ENCODE data around the gene CLEC2L. TPM values are rescaled to one million over a fixed set of nuclear protein-coding genes. Genes with fewer than 3 reads are reported as not detected.

Gene CLEC2L
- total and polyA plus RNA-seq, 2 experiments from 2014 or later = not detected

DNA sequence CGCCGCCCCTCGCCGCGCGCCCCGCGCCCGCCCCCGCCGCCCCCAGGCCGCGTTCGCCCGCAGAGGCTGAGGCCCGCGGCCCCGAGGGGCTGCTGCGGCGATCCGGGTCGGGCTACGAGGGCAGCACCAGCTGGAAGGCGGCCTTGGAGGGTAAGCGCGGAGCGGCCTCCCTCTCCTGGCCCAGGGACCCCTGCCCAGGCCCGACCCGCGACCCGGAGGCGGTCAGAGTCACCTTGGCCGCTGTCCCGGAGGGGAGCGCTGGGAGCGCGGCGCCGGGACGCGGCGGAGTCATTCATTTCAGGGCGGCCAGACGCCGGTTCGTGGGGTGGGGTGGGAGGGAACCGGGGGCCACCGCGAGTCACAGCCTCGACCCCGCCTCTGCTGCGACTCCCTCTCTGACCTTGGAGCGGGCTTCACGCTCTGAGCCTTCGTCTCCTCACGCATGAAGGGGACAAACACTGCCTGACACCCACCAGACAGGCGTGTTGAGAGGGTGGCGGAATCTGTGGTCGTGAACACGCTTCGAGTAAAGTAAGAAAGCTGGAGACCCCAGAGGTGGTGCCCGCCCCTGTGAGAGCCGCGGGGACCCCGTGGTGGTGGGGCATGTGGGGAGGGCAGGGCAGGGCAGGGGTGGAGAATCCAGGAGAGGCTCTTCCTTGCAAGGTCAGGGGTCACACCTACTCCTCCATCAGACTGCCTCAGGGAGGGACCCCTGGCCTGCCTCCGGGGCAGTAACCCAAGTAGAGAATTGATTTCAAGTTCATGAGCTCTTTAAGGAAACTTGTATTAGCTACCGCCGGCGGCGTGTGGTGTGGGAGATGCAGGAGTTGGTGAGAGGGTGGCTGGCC is 707 bp downstream of the CLEC2L start:
- H3K4me3 ChIP-seq = no peak overlapping the region
- TF ChIP-seq EZH2phosphoT487 (IDR thresholded peaks at IDR 0.05; ENCODE audit: low read depth, severe bottlenecking, unreplicated experiment) = no peak
- TF ChIP-seq, protein P1, sequence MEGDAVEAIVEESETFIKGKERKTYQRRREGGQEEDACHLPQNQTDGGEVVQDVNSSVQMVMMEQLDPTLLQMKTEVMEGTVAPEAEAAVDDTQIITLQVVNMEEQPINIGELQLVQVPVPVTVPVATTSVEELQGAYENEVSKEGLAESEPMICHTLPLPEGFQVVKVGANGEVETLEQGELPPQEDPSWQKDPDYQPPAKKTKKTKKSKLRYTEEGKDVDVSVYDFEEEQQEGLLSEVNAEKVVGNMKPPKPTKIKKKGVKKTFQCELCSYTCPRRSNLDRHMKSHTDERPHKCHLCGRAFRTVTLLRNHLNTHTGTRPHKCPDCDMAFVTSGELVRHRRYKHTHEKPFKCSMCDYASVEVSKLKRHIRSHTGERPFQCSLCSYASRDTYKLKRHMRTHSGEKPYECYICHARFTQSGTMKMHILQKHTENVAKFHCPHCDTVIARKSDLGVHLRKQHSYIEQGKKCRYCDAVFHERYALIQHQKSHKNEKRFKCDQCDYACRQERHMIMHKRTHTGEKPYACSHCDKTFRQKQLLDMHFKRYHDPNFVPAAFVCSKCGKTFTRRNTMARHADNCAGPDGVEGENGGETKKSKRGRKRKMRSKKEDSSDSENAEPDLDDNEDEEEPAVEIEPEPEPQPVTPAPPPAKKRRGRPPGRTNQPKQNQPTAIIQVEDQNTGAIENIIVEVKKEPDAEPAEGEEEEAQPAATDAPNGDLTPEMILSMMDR (IDR thresholded peaks at IDR 0.05; ENCODE audit: poor library complexity) = no peak
- no peak for TF ChIP-seq EZH2 (IDR thresholded peaks at IDR 0.05; ENCODE audit: borderline replicate concordance)
- no peaks in the 10 kb centered on the region for H3K9me2 ChIP-seq (replicated peaks; ENCODE audit: insufficient read depth)
- H3K27me3 ChIP-seq = peaks cover 42% of the 10 kb centered on the region
- DNase-seq (ENCODE audit: low spot score) = no peak
- no peaks in the 10 kb centered on the region for H3K9me3 ChIP-seq (ENCODE audit: low read depth)
- no peak overlapping the region for H3K27ac ChIP-seq
- WGBS (ENCODE audit: low lambda C conversion rate, missing lambda C conversion rate) = 41% methylated on average over 20 of the region's 70 CpGs
- H3K36me3 ChIP-seq (replicated peaks; ENCODE audit: insufficient read depth, low read depth) = no peaks in the 10 kb centered on the region
- H4K20me1 ChIP-seq (ENCODE audit: insufficient read depth, poor library complexity, severe bottlenecking) = no peaks in the 10 kb centered on the region
- no peak overlapping the region for H2AFZ ChIP-seq
- peak overlapping the region; percentile 74 for H3K4me2 ChIP-seq
- no peaks in the 10 kb centered on the region for H3K4me1 ChIP-seq (ENCODE audit: insufficient read depth)
- H3K79me2 ChIP-seq = no peaks in the 10 kb centered on the region

DNA sequence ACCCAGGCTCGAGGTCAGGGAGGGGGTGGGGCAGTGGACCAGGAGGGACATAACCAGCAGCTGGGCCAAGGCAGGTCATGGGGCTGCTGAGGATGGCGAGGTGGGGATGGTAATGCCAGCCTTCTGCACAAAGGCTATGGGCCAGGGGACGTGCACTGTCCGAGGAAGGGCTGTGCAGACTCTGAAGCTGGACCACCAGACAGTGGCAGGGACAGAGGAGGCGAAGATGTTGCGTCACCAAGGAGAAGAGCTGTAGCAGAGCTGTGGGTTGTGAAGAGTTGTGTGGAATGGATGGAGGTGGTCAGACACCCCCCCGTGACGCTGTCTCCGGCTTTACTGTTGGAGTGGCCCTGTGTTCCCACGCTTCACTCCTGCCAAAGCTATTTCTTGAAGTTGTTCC is 1.8 kb downstream of the CLEC2L start:
- H3K27me3 ChIP-seq = peaks cover 42% of the 10 kb centered on the region
- H4K20me1 ChIP-seq (ENCODE audit: insufficient read depth, poor library complexity, severe bottlenecking) = no peaks in the 10 kb centered on the region
- H2AFZ ChIP-seq = no peak overlapping the region

DNA sequence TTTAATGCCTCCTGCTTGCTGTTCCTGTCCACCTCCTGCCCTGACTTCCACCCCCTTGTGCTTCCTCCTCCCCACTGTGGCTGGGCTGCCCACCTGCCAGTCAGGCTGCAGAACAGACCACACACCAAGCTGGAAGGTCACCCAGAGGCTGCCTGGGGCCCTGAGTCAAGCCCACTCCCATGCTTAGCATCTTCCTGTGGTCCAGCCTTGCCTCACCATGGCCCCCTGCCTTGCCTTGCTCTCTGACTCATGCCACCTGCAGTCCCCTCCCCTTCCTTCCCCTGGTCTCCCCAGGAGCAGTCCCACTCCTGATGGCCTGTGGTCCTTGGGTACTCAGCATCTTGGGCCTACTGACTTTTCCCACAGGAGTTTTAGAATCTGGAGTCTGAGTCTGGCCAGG is 2.3 kb downstream of the CLEC2L start:
- peaks cover 42% of the 10 kb centered on the region for H3K27me3 ChIP-seq

More for the DNA sequence above, 1.8 kb downstream of the CLEC2L start:
- Histone ChIP-seq H3K9me3 (ENCODE audit: low read depth) (no peaks in the 10 kb centered on the region), H3K9me2 (replicated peaks; ENCODE audit: insufficient read depth) (no peaks in the 10 kb centered on the region), H3K4me2 (no peak overlapping the region), H3K4me1 (ENCODE audit: insufficient read depth) (no peaks in the 10 kb centered on the region), H3K79me2 (no peaks in the 10 kb centered on the region), H3K27ac (no peak overlapping the region), H3K4me3 (no peak overlapping the region), H3K36me3 (replicated peaks; ENCODE audit: insufficient read depth, low read depth) (no peaks in the 10 kb centered on the region)
- TF ChIP-seq EZH2 (IDR thresholded peaks at IDR 0.05; ENCODE audit: borderline replicate concordance) (no peak), EZH2phosphoT487 (IDR thresholded peaks at IDR 0.05; ENCODE audit: low read depth, severe bottlenecking, unreplicated experiment) (no peak)
- TF ChIP-seq, protein P1 (IDR thresholded peaks at IDR 0.05; ENCODE audit: poor library complexity) = no peak
- DNase-seq (ENCODE audit: low spot score) = no peak
- WGBS (ENCODE audit: low lambda C conversion rate, missing lambda C conversion rate) = 98% methylated on average over 9 of the region's 10 CpGs

More for the DNA sequence above, 2.3 kb downstream of the CLEC2L start:
- TF ChIP-seq EZH2phosphoT487 (IDR thresholded peaks at IDR 0.05; ENCODE audit: low read depth, severe bottlenecking, unreplicated experiment) = no peak
- TF ChIP-seq, protein P1 (IDR thresholded peaks at IDR 0.05; ENCODE audit: poor library complexity) = no peak
- no peak for TF ChIP-seq EZH2 (IDR thresholded peaks at IDR 0.05; ENCODE audit: borderline replicate concordance)
- no peaks in the 10 kb centered on the region for H3K79me2 ChIP-seq
- no peak overlapping the region for H3K27ac ChIP-seq
- no peak overlapping the region for H2AFZ ChIP-seq
- H4K20me1 ChIP-seq (ENCODE audit: insufficient read depth, poor library complexity, severe bottlenecking) = no peaks in the 10 kb centered on the region
- no peaks in the 10 kb centered on the region for H3K4me1 ChIP-seq (ENCODE audit: insufficient read depth)
- H3K4me2 ChIP-seq = no peak overlapping the region
- DNase-seq (ENCODE audit: low spot score) = no peak
- no peaks in the 10 kb centered on the region for H3K9me3 ChIP-seq (ENCODE audit: low read depth)
- no peaks in the 10 kb centered on the region for H3K9me2 ChIP-seq (replicated peaks; ENCODE audit: insufficient read depth)
- no peaks in the 10 kb centered on the region for H3K36me3 ChIP-seq (replicated peaks; ENCODE audit: insufficient read depth, low read depth)
- no peak overlapping the region for H3K4me3 ChIP-seq

Data from hepatocyte (in vitro differentiated cells).